ENCODE results near the gene MSGN1. TPM values are rescaled to one million over a fixed set of nuclear protein-coding genes. Genes with fewer than 3 reads are reported as not detected.

The MSGN1 gene
- total and polyA plus RNA-seq, 2 of the 8 experiments (the other 6 are each of a cell fraction or from before 2014, with no cell fraction given), result not detected

- Histone ChIP-seq H3K18ac (ENCODE audit: extremely low read depth, low read length) (no peak overlapping the region), H2BK5ac (ENCODE audit: low read depth, low read length) (no peak overlapping the region), H3K27me3 (replicated peaks in 1 of 4; ENCODE audit: control insufficient read depth in 3 of 4, extremely low read depth in 1 of 4, insufficient read depth in 3 of 4, low read length in 3 of 4) (no peaks in the 10 kb centered on the region), H2BK120ac (replicated peaks; ENCODE audit: low read depth, low read length) (no peak overlapping the region), H4K8ac (ENCODE audit: extremely low read depth, insufficient read depth, low read length) (no peak overlapping the region; the same call in 1 of the 2 replicates), H2AK5ac (ENCODE audit: low read depth, low read length) (no peak overlapping the region), H2BK12ac (ENCODE audit: low read depth, low read length) (no peak overlapping the region), H3K23me2 (ENCODE audit: low read depth, low read length) (no peaks in the 10 kb centered on the region), H3K9ac (replicated peaks in 1 of 4; ENCODE audit: extremely low read depth in 1 of 4, low read depth in 3 of 4, low read length in 3 of 4) (no peak overlapping the region), H2AFZ (ENCODE audit: low read length) (no peak overlapping the region), H3K4me2 (ENCODE audit: insufficient read depth in 1 of 2, low read depth in 2 of 2, low read length in 2 of 2) (no peak overlapping the region), H3K36me3 (ENCODE audit: control insufficient read depth in 2 of 4, insufficient read depth in 4 of 4, low read length in 3 of 4) (no peaks in the 10 kb centered on the region), H4K91ac (replicated peaks; ENCODE audit: insufficient read length, low read length) (no peak overlapping the region), H3K79me2 (ENCODE audit: control insufficient read depth in 1 of 2, insufficient read depth in 2 of 2, low read length in 2 of 2) (no peaks in the 10 kb centered on the region), H3K14ac (ENCODE audit: insufficient read length) (no peak overlapping the region), H3K9me3 (ENCODE audit: insufficient read depth in 2 of 2, low read depth in 1 of 2, low read length in 1 of 2) (no peaks in the 10 kb centered on the region), H3K23ac (ENCODE audit: insufficient read length) (no peak overlapping the region), H3K56ac (replicated peaks; ENCODE audit: insufficient read length, low read depth, low read length) (no peak overlapping the region), H3K4me1 (replicated peaks in 1 of 4; ENCODE audit: control insufficient read depth in 3 of 4, insufficient read depth in 4 of 4, low read length in 3 of 4) (no peaks in the 10 kb centered on the region), H3K79me1 (ENCODE audit: low read depth, low read length) (no peaks in the 10 kb centered on the region), H2BK15ac (ENCODE audit: low read length) (no peak overlapping the region), H3K27ac (ENCODE audit: low read depth, low read length) (no peak overlapping the region), H3K4me3 (ENCODE audit: extremely low read depth in 1 of 4, insufficient read depth in 2 of 4, low read depth in 3 of 4, low read length in 4 of 4) (no peak overlapping the region), H3K4ac (replicated peaks; ENCODE audit: insufficient read length, low read depth, low read length) (no peak overlapping the region), H2BK20ac (ENCODE audit: low read length) (no peak overlapping the region), H4K20me1 (replicated peaks in 1 of 2; ENCODE audit: control insufficient read depth in 1 of 2, insufficient read depth in 2 of 2, low read length in 2 of 2) (no peaks in the 10 kb centered on the region), H4K5ac (ENCODE audit: insufficient read length, low read depth, low read length) (no peak overlapping the region)
- no peak for DNase-seq (ENCODE audit: low read depth in 1 of 2, low spot score in 2 of 2)
- CTCF ChIA-PET (ENCODE audit: partially characterized antibody), result interaction anchor here (0.7 to 8.2 kb wide), 15 partner anchors 10 to 529 kb away, joined by 3 to 76 read pairs (median 5); no protein-coding TSS in a partner anchor
- WGBS, 2 experiments (ENCODE audit: extremely low coverage in 1 of 2, insufficient coverage in 1 of 2, insufficient read length in 1 of 2, insufficient replicate concordance in 2 of 2, low coverage in 1 of 2, low lambda C conversion rate in 2 of 2, missing lambda C conversion rate in 1 of 2), result 92% methylated on average over 4 of the region's 4 CpGs; no CpG with 5 or more reads in 1 of the 2 experiments
- FAIRE-seq, result no peak
- POLR2A ChIA-PET (ENCODE audit: partially characterized antibody), result no interaction called here
- TF ChIP-seq POU5F1 (IDR thresholded peaks at IDR 0.05; ENCODE audit: low read depth, low read length), result no peak
- TF ChIP-seq TAF7 (optimal IDR thresholded peaks at IDR 0.05; ENCODE audit: borderline replicate concordance, low read depth, low read length), result no peak
- no peak for TF ChIP-seq POLR2AphosphoS5 (IDR thresholded peaks at IDR 0.05; ENCODE audit: low read depth, low read length)
- TF ChIP-seq MAFK (IDR thresholded peaks at IDR 0.05; ENCODE audit: low read depth, low read length), result no peak
- no peak for TF ChIP-seq CHD1 (IDR thresholded peaks at IDR 0.05; ENCODE audit: low read depth, low read length)
- no peak for TF ChIP-seq E2F6 (IDR thresholded peaks at IDR 0.05)
- no peak for TF ChIP-seq CHD2 (IDR thresholded peaks at IDR 0.05; ENCODE audit: low read length)
- no peak for TF ChIP-seq RFX5 (IDR thresholded peaks at IDR 0.05; ENCODE audit: borderline replicate concordance, low read depth, low read length)
- no peak for TF ChIP-seq RNF2 (IDR thresholded peaks at IDR 0.05; ENCODE audit: borderline replicate concordance, low read depth, low read length, missing control alignments, poor library complexity, severe bottlenecking)
- TF ChIP-seq SP2 (IDR thresholded peaks at IDR 0.05; ENCODE audit: low read length), result no peak
- no peak for TF ChIP-seq TCF12 (IDR thresholded peaks at IDR 0.05; ENCODE audit: low read depth, low read length)
- no peak for TF ChIP-seq SIN3A (conservative IDR thresholded peaks at IDR 0.05 in 1 of 2, IDR thresholded peaks at IDR 0.05 in 1 of 2; ENCODE audit: low read depth in 1 of 2, low read length in 2 of 2)
- TF ChIP-seq FOSL1 (IDR thresholded peaks at IDR 0.05; ENCODE audit: insufficient read depth, low read depth, low read length), result no peak
- TF ChIP-seq SAP30 (IDR thresholded peaks at IDR 0.05; ENCODE audit: insufficient read depth, insufficient replicate concordance, low read length), result no peak
Measured at GRCh38 chr2:17850151-17850550, 33.9 kb downstream of the MSGN1 start.

Measured in H1 (cell line).